ENCODE results near the gene SLC1A7.

The SLC1A7 gene

GRCh38 chr1:53123453-53124140 lies 18.8 kb downstream of the SLC1A7 start:
- no peak for DNase-seq (ENCODE audit: low read depth)

DNA sequence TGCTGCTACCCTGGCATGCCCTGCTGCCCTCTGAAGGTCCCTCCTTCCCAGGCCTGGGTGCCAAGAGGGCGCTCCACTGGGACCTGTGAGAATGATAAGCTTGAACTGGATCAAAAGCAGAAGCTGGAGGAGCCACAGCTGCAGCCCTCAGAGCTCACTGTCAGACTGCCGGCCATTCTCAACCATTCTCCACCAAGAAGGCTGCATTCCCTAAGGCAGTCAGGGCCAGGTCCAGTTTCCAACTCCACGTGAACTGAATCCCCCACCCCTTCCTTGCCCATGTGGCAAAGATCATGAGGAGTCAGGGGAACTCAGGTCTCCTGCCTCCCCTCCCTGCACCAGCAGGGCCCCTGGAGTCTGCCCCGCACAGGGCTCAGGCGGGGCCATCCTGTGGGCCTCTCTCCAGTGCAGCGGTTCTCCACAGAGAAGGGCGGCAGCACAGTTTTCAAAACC lies 19.5 kb downstream of the SLC1A7 start:
- no peak overlapping the region for H3K4me3 ChIP-seq (ENCODE audit: low read length)
- DNase-seq (ENCODE audit: low read depth): no peak
- TF ChIP-seq CTCF (conservative IDR thresholded peaks at IDR 0.05; ENCODE audit: low read depth, low read length): no peak

More at GRCh38 chr1:53123453-53124140, 18.8 kb downstream of the SLC1A7 start:
- H3K4me3 ChIP-seq (ENCODE audit: low read length): no peak overlapping the region
- TF ChIP-seq CTCF (conservative IDR thresholded peaks at IDR 0.05; ENCODE audit: low read depth, low read length): no peak

- TF ChIP-seq CTCF (conservative IDR thresholded peaks at IDR 0.05; ENCODE audit: low read depth, low read length): no peak
- H3K4me3 ChIP-seq (ENCODE audit: low read length): no peak overlapping the region
- no peak for DNase-seq (ENCODE audit: low read depth)
Observed at GRCh38 chr1:53122201-53122885, 20.1 kb downstream of the SLC1A7 start.

- TF ChIP-seq CTCF (conservative IDR thresholded peaks at IDR 0.05; ENCODE audit: low read depth, low read length): peak; percentile 20
- no peak overlapping the region for H3K4me3 ChIP-seq (ENCODE audit: low read length)
- peak; percentile 79 for DNase-seq (ENCODE audit: low read depth)
Observed at GRCh38 chr1:53121319-53122172, 20.9 kb downstream of the SLC1A7 start.

DNA sequence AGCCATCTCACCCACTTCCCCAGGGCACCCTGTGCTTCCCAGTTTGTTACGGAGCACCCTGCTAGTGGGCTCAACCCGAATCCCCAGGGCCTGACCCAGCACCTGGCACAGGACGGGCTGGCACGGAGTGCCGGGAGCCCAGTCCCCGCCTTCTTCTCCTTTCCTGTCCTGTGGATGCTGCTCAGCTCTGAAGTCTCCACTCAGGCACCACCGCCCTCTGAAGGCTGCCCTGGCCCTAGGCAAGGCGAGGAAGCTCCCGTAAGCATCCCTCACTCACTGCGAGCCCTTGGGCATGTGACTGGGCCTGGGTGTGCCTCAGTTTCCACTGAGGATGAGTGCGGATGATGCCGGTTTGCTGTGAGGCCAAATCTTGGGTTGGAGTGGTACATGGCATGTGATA lies 21.8 kb downstream of the SLC1A7 start:
- DNase-seq (ENCODE audit: low read depth): no peak
- TF ChIP-seq CTCF (conservative IDR thresholded peaks at IDR 0.05; ENCODE audit: low read depth, low read length): no peak
- H3K4me3 ChIP-seq (ENCODE audit: low read length): no peak overlapping the region

- DNase-seq (ENCODE audit: low read depth): no peak
Observed at GRCh38 chr1:53117836-53118235, 24.6 kb downstream of the SLC1A7 start.

More at GRCh38 chr1:53117836-53118235, 24.6 kb downstream of the SLC1A7 start:
- no peak for TF ChIP-seq CTCF (conservative IDR thresholded peaks at IDR 0.05; ENCODE audit: low read depth, low read length)
- no peak overlapping the region for H3K4me3 ChIP-seq (ENCODE audit: low read length)

Measured in retinal pigment epithelial cell (primary cell).